ENCODE data around the gene ASCL4.

DNA sequence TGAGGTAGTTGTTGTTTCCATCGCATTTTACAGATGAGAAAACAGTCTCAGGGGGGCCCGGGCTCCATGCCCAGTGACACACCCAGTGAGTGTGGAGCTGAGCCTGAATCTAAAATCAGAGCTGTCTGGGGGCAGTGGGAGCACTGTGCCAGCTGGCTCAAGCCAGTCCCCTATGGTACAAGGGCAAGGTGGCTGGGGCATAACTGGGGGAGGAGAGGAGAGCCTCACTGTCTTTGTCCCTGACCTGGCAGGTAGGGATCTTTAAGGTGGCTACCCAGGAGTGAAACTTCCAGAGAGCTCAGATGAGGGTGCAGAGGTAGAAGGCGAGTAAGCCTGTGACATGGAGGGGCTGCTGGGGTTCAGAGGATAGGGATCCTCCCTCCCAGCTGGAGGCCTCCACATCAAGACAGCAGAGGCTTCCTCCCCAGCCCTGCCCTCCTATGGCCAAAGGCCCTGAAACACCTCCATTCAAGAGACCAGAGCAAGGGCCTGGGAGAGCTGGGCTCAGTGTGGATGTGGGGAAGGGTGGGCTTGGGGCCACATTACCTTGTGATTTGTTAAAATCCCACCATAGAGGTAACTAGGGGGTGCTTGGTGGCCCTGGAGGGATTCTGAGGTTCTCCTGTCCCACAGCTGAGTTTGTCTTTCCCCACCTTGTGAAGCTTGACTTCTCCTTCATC, 33.1 kb downstream of the ASCL4 start:
- TF ChIP-seq, protein P1, sequence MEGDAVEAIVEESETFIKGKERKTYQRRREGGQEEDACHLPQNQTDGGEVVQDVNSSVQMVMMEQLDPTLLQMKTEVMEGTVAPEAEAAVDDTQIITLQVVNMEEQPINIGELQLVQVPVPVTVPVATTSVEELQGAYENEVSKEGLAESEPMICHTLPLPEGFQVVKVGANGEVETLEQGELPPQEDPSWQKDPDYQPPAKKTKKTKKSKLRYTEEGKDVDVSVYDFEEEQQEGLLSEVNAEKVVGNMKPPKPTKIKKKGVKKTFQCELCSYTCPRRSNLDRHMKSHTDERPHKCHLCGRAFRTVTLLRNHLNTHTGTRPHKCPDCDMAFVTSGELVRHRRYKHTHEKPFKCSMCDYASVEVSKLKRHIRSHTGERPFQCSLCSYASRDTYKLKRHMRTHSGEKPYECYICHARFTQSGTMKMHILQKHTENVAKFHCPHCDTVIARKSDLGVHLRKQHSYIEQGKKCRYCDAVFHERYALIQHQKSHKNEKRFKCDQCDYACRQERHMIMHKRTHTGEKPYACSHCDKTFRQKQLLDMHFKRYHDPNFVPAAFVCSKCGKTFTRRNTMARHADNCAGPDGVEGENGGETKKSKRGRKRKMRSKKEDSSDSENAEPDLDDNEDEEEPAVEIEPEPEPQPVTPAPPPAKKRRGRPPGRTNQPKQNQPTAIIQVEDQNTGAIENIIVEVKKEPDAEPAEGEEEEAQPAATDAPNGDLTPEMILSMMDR (IDR thresholded peaks at IDR 0.05; ENCODE audit: low read depth, low read length, poor library complexity, severe bottlenecking) = no peak
- TF ChIP-seq EZH2phosphoT487 (IDR thresholded peaks at IDR 0.05; ENCODE audit: borderline replicate concordance, low read length) = no peak

Data from DOHH2 (cell line).